Neuronal stem cell (in vitro differentiated cells): Measurements from ENCODE around the gene EHBP1L1.
A peak's percentile ranks its signal among the peaks of the same experiment; 100 is the strongest.

Experiments
- DNase-seq: peaks from one replicate; pipeline ENCODE4 v3.0.0-alpha.2; 2013; ENCODE audit warnings: low spot score
- H2AFZ ChIP-seq: one replicate; pipeline ENCODE4 v1.6.1; 2013; ENCODE audit warnings: mild to moderate bottlenecking, low read length, inconsistent platforms
- H2AK5ac ChIP-seq: 2 replicates; pipeline ENCODE4 v1.6.1; 2013; ENCODE audit warnings: low read depth, mild to moderate bottlenecking, inconsistent platforms, low read length, moderate library complexity, mixed read lengths
- H2BK120ac ChIP-seq: 2 replicates; pipeline ENCODE4 v1.6.1; 2013; ENCODE audit warnings: low read depth, mild to moderate bottlenecking, inconsistent platforms, low read length, moderate library complexity, mixed read lengths
- H2BK12ac ChIP-seq: one replicate; pipeline ENCODE4 v1.6.1; 2013; ENCODE audit warnings: low read length, inconsistent platforms
- H2BK15ac ChIP-seq: 2 replicates; pipeline ENCODE4 v1.6.1; 2013; ENCODE audit warnings: mild to moderate bottlenecking, low read length, inconsistent platforms, mixed read lengths
- H2BK5ac ChIP-seq: one replicate; pipeline ENCODE4 v1.6.1; 2013; ENCODE audit warnings: inconsistent platforms, mild to moderate bottlenecking, low read length, moderate library complexity
- H3K14ac ChIP-seq: one replicate; pipeline ENCODE4 v1.6.1; 2013; ENCODE audit warnings: low read length, inconsistent platforms
- H3K18ac ChIP-seq: 2 replicates; pipeline ENCODE4 v1.6.1; 2013; ENCODE audit warnings: low read length, inconsistent platforms
- H3K23ac ChIP-seq: 2 replicates; pipeline ENCODE4 v1.6.1; 2013; ENCODE audit warnings: low read depth, mild to moderate bottlenecking, mixed read lengths, low read length, inconsistent platforms; ENCODE audit not compliant: poor library complexity
- H3K27ac ChIP-seq: replicated peaks from 3 replicates; pipeline ENCODE4 v1.5.1; 2013; ENCODE audit warnings: low read length, inconsistent platforms
- H3K27me3 ChIP-seq, 3 experiments: 2 replicates each; pipeline ENCODE4 v1.6.1; 2013; ENCODE audit warnings: low read length in 3 of 3, mild to moderate bottlenecking in 2 of 3, inconsistent platforms in 1 of 3, low read depth in 1 of 3, mixed read lengths in 1 of 3, moderate library complexity in 1 of 3; ENCODE audit not compliant: control insufficient read depth in 3 of 3, insufficient read depth in 3 of 3
- H3K36me3 ChIP-seq, 2 donors: replicated peaks in 1 of 2; 2 replicates each; pipeline ENCODE4 v1.6.1; 2013; ENCODE audit warnings: low read length in 2 of 2; ENCODE audit not compliant: control insufficient read depth in 2 of 2, insufficient read depth in 2 of 2
- H3K4ac ChIP-seq: 2 replicates; pipeline ENCODE4 v1.6.1; 2013; ENCODE audit warnings: inconsistent platforms, mild to moderate bottlenecking, low read length, moderate library complexity
- H3K4me1 ChIP-seq, 2 donors: 1 replicate in 1 of 2; 2 replicates in 1 of 2; pipeline ENCODE4 v1.6.1; 2013; ENCODE audit warnings: low read length in 2 of 2, low read depth in 1 of 2; ENCODE audit not compliant: control insufficient read depth in 2 of 2, insufficient read depth in 1 of 2
- H3K4me2 ChIP-seq: one replicate; pipeline ENCODE4 v1.6.1; 2013; ENCODE audit warnings: mild to moderate bottlenecking, low read length, inconsistent platforms; ENCODE audit not compliant: insufficient read depth, poor library complexity, severe bottlenecking
- H3K4me3 ChIP-seq, 2 donors: 2 replicates each; pipeline ENCODE4 v1.5.1; 2013; ENCODE audit warnings: low read length in 2 of 2, mild to moderate bottlenecking in 2 of 2, inconsistent platforms in 1 of 2, moderate library complexity in 1 of 2
- H3K79me1 ChIP-seq: one replicate; pipeline ENCODE4 v1.6.1; 2013; ENCODE audit warnings: low read depth, mild to moderate bottlenecking, inconsistent platforms, low read length, moderate library complexity
- H3K9ac ChIP-seq: one replicate; pipeline ENCODE4 v1.6.1; 2013; ENCODE audit warnings: mild to moderate bottlenecking, low read depth, low read length, inconsistent platforms; ENCODE audit not compliant: poor library complexity
- H3K9me3 ChIP-seq, 2 donors: replicated peaks in 1 of 2; 2 replicates each; pipeline versions ENCODE3 to v1.6.1; 2013; ENCODE audit warnings: low read length in 2 of 2, mild to moderate bottlenecking in 2 of 2, inconsistent platforms in 1 of 2, low read depth in 1 of 2, mixed read lengths in 1 of 2, moderate library complexity in 1 of 2; ENCODE audit not compliant: control insufficient read depth in 2 of 2, insufficient read depth in 1 of 2
- H4K8ac ChIP-seq: one replicate; pipeline ENCODE4 v1.6.1; 2013; ENCODE audit warnings: low read depth, mild to moderate bottlenecking, inconsistent platforms, low read length, moderate library complexity
- H4K91ac ChIP-seq: one replicate; pipeline ENCODE4 v1.6.1; 2013; ENCODE audit warnings: low read length, low read depth, mild to moderate bottlenecking, inconsistent platforms; ENCODE audit not compliant: poor library complexity
- WGBS, 2 donors: extraction: QIAGEN DNeasy Blood & Tissue Kit; methylation state at CpG; one replicate each; pipeline ENCODE4 v1.1.7; 2013; ENCODE audit warnings: missing lambda C conversion rate in 2 of 2, mixed read lengths in 1 of 2; ENCODE audit not compliant: insufficient read length in 2 of 2, insufficient replicate concordance in 1 of 2; ENCODE audit errors: extremely low coverage in 2 of 2; 5-methylcytosine and 5-hydroxymethylcytosine counted together

The EHBP1L1 gene

GRCh38 chr11:65604258-65604657 lies 28.4 kb downstream of the EHBP1L1 start:
- no peaks in the 10 kb centered on the region for H3K9me3 ChIP-seq
- H3K9ac ChIP-seq = no peak overlapping the region
- no peak overlapping the region for H3K27ac ChIP-seq
- no peak overlapping the region for H2AFZ ChIP-seq
- no peak overlapping the region for H3K18ac ChIP-seq
- H3K4me3 ChIP-seq = no peak overlapping the region
- H2BK5ac ChIP-seq = no peak overlapping the region
- no peak overlapping the region for H2BK12ac ChIP-seq
- H3K23ac ChIP-seq = no peak overlapping the region
- no peaks in the 10 kb centered on the region for H3K79me1 ChIP-seq
- no peak overlapping the region for H2AK5ac ChIP-seq
- no peak overlapping the region for H2BK15ac ChIP-seq
- no peak overlapping the region for H4K91ac ChIP-seq
- no peak overlapping the region for H3K4ac ChIP-seq
- H3K4me1 ChIP-seq = peaks cover 0 to 8% of the 10 kb centered on the region in 2 donors
- no peak overlapping the region for H4K8ac ChIP-seq
- H3K4me2 ChIP-seq = no peak overlapping the region
- H3K36me3 ChIP-seq = peaks cover 30 to 84% of the 10 kb centered on the region in 2 donors
- no peak overlapping the region for H2BK120ac ChIP-seq
- no peak overlapping the region for H3K14ac ChIP-seq
- no CpG with 5 or more reads among the region's 1 CpG for WGBS, 2 donors
- no peaks in the 10 kb centered on the region for H3K27me3 ChIP-seq
- DNase-seq = no peak

- no peak overlapping the region for H2AFZ ChIP-seq
- peak overlapping the region in 1 of 2 donors; percentile 72 for H3K4me3 ChIP-seq
- peak overlapping the region; percentile 86 for H3K18ac ChIP-seq
- no peak overlapping the region for H4K91ac ChIP-seq
- peaks cover 10 to 12% of the 10 kb centered on the region in 2 donors for H3K4me1 ChIP-seq
- peak overlapping the region; percentile 81 for H3K4me2 ChIP-seq
- H2BK5ac ChIP-seq = no peak overlapping the region
- peak; percentile 97 for DNase-seq
- H3K4ac ChIP-seq = no peak overlapping the region
- no peak overlapping the region for H4K8ac ChIP-seq
- H3K23ac ChIP-seq = peak overlapping the region; percentile 12
- H3K36me3 ChIP-seq = peaks cover 33 to 90% of the 10 kb centered on the region in 2 donors
- peaks cover 3% of the 10 kb centered on the region for H3K79me1 ChIP-seq
- H2AK5ac ChIP-seq = peak overlapping the region; percentile 76
- WGBS, 2 donors = no CpG with 5 or more reads among the region's 67 CpGs
- H3K27ac ChIP-seq = no peak overlapping the region
- no peak overlapping the region for H2BK12ac ChIP-seq
- H2BK120ac ChIP-seq = no peak overlapping the region
- H3K9me3 ChIP-seq = no peaks in the 10 kb centered on the region
- H2BK15ac ChIP-seq = peak overlapping the region; percentile 34
- H3K27me3 ChIP-seq = no peaks in the 10 kb centered on the region
- peak overlapping the region; percentile 74 for H3K9ac ChIP-seq
- H3K14ac ChIP-seq = no peak overlapping the region
Measured at GRCh38 chr11:65606876-65607613, 31.2 kb downstream of the EHBP1L1 start.

- Histone ChIP-seq H3K27me3 (no peaks in the 10 kb centered on the region), H3K9ac (peak overlapping the region; percentile 71), H3K14ac (no peak overlapping the region), H3K18ac (peak overlapping the region; percentile 25), H4K8ac (no peak overlapping the region), H3K4me2 (peak overlapping the region; percentile 81), H3K4me3 (peak overlapping the region in 1 of 2 donors; percentile 72), H2BK120ac (no peak overlapping the region), H4K91ac (peak overlapping the region; percentile 67), H3K4ac (no peak overlapping the region), H2BK15ac (no peak overlapping the region), H3K27ac (no peak overlapping the region), H2AFZ (no peak overlapping the region), H3K9me3 (no peaks in the 10 kb centered on the region), H2BK5ac (no peak overlapping the region), H2BK12ac (peak overlapping the region; percentile 43), H3K23ac (peak overlapping the region; percentile 12), H3K4me1 (peaks cover 17% of the 10 kb centered on the region in 2 donors), H2AK5ac (no peak overlapping the region), H3K36me3 (peaks cover 38 to 95% of the 10 kb centered on the region in 2 donors), H3K79me1 (peaks cover 5% of the 10 kb centered on the region)
- WGBS, 2 donors = no CpG with 5 or more reads among the region's 37 CpGs
- DNase-seq = no peak
Measured at GRCh38 chr11:65607614-65608426, 32.0 kb downstream of the EHBP1L1 start.

GRCh38 chr11:65609229-65609628 lies 33.4 kb downstream of the EHBP1L1 start:
- no peak overlapping the region for H2AK5ac ChIP-seq
- no peak overlapping the region for H3K4ac ChIP-seq
- no peak overlapping the region for H3K18ac ChIP-seq
- peaks cover 22 to 25% of the 10 kb centered on the region in 2 donors for H3K4me1 ChIP-seq
- H3K9me3 ChIP-seq = no peaks in the 10 kb centered on the region
- no peak overlapping the region for H2AFZ ChIP-seq
- no peaks in the 10 kb centered on the region for H3K27me3 ChIP-seq
- peaks cover 11% of the 10 kb centered on the region for H3K79me1 ChIP-seq
- H3K23ac ChIP-seq = peak overlapping the region; percentile 81
- no peak overlapping the region for H2BK12ac ChIP-seq
- no peak overlapping the region for H4K8ac ChIP-seq
- no peak overlapping the region for H3K9ac ChIP-seq
- no peak overlapping the region for H3K27ac ChIP-seq
- no peak overlapping the region for H2BK15ac ChIP-seq
- no peak overlapping the region for H2BK120ac ChIP-seq
- H3K14ac ChIP-seq = no peak overlapping the region
- no peak overlapping the region for H2BK5ac ChIP-seq
- DNase-seq = no peak
- H3K4me3 ChIP-seq = no peak overlapping the region
- no CpG with 5 or more reads among the region's 3 CpGs for WGBS, 2 donors
- no peak overlapping the region for H3K4me2 ChIP-seq
- no peak overlapping the region for H4K91ac ChIP-seq
- peaks cover 33 to 85% of the 10 kb centered on the region in 2 donors for H3K36me3 ChIP-seq
